ENCODE measurements around the gene ATXN7L1.

The ATXN7L1 gene

DNA sequence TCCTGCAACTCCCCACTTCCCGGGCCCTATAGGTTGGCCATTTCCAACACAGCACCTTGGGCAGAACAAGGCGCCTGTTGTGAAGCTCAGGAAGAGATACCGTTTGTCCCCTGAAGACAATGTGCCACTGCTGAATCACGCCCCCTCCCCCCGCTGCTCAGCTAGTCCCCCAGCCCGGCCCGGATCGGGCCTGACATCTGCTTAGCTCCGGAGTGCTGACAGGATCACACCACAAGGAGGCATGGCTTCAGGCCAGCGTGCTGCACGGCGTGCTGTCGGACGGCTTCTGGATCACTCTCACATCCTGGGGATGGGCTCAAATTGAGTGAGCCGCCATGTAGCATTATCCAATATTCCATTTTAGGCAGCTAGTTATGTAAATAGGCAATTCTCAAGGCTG lies 233.0 kb downstream of the ATXN7L1 start:
- Histone ChIP-seq H3K36me3 (ENCODE audit: control insufficient read depth in 2 of 2, insufficient read depth in 2 of 2, low read length in 2 of 2) (peaks cover 9 to 22% of the 10 kb centered on the region in 2 donors), H3K4me1 (ENCODE audit: control insufficient read depth in 2 of 2, insufficient read depth in 2 of 2, low read length in 2 of 2) (peaks cover 8 to 11% of the 10 kb centered on the region in 2 donors), H3K9ac (ENCODE audit: low read depth in 1 of 2, low read length in 2 of 2) (no peak overlapping the region)

DNA sequence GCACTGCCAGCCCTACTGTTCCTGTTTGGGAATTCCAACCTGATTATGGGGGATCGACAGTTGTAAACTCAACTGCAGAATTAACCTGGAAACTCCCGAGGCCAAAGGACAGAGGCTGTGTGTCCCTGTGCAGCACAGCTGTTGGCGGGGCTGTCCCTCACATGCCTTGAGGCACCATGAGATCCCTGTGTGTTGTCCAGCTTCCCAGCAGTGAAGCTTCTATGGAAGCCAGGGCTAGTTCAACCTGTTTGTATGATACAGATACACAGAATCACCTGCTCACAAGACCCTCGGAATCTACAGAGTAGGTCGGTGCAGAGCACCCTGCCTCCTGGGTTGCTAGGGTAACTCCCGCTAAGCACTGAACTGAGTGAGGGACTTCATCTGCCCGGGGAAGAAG lies 234.1 kb downstream of the ATXN7L1 start:
- Histone ChIP-seq H3K4me1 (ENCODE audit: control insufficient read depth in 2 of 2, insufficient read depth in 2 of 2, low read length in 2 of 2) (peaks cover 8 to 15% of the 10 kb centered on the region in 2 donors), H3K27me3 (ENCODE audit: control insufficient read depth in 2 of 2, insufficient read depth in 2 of 2, low read length in 2 of 2) (no peaks in the 10 kb centered on the region), H3K27ac (ENCODE audit: low read depth in 2 of 2, low read length in 2 of 2) (no peak overlapping the region), H3K36me3 (ENCODE audit: control insufficient read depth in 2 of 2, insufficient read depth in 2 of 2, low read length in 2 of 2) (peaks cover 12 to 31% of the 10 kb centered on the region in 2 donors), H3K4me3 (ENCODE audit: low read length in 2 of 2) (no peak overlapping the region), H3K9me3 (ENCODE audit: control insufficient read depth in 2 of 2, low read length in 2 of 2) (no peaks in the 10 kb centered on the region), H3K9ac (ENCODE audit: low read depth in 1 of 2, low read length in 2 of 2) (no peak overlapping the region)

More for the DNA sequence above, 233.0 kb downstream of the ATXN7L1 start:
- Histone ChIP-seq H3K4me3 (ENCODE audit: low read length in 2 of 2) (no peak overlapping the region), H3K27me3 (ENCODE audit: control insufficient read depth in 2 of 2, insufficient read depth in 2 of 2, low read length in 2 of 2) (no peaks in the 10 kb centered on the region), H3K9me3 (ENCODE audit: control insufficient read depth in 2 of 2, low read length in 2 of 2) (no peaks in the 10 kb centered on the region), H3K27ac (ENCODE audit: low read depth in 2 of 2, low read length in 2 of 2) (no peak overlapping the region)

DNA sequence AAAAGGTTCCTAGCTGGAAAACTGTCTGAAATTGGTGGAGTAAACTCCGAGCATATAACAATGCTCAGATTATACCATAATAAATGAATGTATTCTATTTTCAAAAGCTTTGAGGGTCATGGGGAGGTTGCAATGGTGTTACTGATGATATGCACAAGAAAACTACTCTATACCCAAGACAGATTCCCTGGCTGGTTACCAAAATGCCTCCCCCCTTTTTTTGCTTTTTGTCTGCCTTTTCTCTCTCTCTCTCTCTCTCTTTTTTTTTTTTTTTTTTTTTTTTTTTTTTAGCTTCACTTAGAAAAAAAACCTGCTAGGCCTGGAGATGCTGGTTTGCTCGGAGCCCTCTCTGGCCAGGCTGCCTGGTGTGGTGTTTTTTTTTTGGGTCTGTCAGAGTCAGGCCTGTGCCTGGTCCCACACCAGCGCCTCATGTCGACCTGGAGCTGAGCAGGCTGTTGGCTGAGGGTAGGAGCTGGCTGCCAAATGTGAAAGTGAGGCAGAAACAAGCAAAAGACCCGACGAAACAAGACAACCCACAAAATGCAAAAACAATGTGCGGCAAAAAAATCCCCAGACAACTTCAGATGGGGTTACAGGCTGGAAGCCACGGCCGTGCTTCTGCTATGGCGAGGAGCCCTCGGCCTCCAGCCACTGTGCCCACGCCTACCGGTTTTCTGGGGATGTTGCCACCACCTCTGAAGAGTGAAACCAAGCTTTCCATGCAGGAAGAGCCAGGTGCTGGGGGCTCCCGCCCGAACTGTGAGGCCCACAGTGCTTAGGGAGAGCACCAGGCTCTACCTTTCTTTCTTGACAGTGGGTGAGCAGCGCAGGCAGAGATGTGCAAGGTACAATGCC lies 235.2 kb downstream of the ATXN7L1 start:
- Histone ChIP-seq H3K9ac (ENCODE audit: low read depth in 1 of 2, low read length in 2 of 2) (no peak overlapping the region), H3K27ac (ENCODE audit: low read depth in 2 of 2, low read length in 2 of 2) (no peak overlapping the region), H3K27me3 (ENCODE audit: control insufficient read depth in 2 of 2, insufficient read depth in 2 of 2, low read length in 2 of 2) (no peaks in the 10 kb centered on the region), H3K36me3 (ENCODE audit: control insufficient read depth in 2 of 2, insufficient read depth in 2 of 2, low read length in 2 of 2) (peaks cover 16 to 35% of the 10 kb centered on the region in 2 donors), H3K9me3 (ENCODE audit: control insufficient read depth in 2 of 2, low read length in 2 of 2) (no peaks in the 10 kb centered on the region), H3K4me1 (ENCODE audit: control insufficient read depth in 2 of 2, insufficient read depth in 2 of 2, low read length in 2 of 2) (peaks cover 8 to 15% of the 10 kb centered on the region in 2 donors), H3K4me3 (ENCODE audit: low read length in 2 of 2) (no peak overlapping the region)

DNA sequence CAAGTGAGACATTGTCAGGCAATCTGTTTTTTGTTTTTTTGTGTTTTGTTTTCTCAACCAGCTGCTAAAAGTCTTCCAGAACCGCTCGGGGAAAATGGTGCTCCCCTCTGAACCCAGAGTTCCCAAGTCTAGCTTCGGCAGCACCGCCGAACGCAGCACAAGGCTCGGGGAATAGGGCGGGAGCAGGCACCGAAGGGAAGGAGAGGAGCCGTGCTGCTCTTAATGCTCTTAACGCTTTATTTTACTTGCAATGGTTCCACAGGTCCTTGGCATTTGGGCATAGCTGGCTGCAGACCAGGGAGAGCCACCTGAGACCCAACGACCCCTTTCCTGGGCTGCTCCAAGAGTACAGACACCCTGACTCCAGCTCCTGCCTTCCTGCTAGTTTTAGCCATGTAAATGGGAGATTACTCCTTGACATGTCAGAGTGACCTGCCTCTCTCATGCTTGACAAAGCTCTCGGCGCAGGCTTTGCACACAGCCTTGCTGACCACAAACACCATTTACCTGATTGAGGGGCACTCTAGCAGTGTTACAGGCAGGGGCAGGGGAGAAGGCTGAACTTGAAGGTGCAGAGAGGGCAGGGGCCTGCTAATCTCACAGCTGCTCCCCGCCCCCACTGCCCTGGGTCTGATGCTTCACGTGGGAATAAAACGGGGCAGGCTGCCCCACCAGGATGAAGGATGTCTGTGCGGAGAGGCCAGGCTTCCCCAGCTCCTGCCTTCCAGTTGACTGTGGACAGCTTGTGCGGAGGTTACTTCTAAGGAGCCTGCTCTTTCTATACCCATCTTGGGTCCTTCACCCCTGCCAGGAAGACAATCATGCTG lies 236.5 kb downstream of the ATXN7L1 start:
- peaks cover 23 to 40% of the 10 kb centered on the region in 2 donors for H3K36me3 ChIP-seq (ENCODE audit: control insufficient read depth in 2 of 2, insufficient read depth in 2 of 2, low read length in 2 of 2)
- H3K27me3 ChIP-seq (ENCODE audit: control insufficient read depth in 2 of 2, insufficient read depth in 2 of 2, low read length in 2 of 2), result no peaks in the 10 kb centered on the region
- H3K4me1 ChIP-seq (ENCODE audit: control insufficient read depth in 2 of 2, insufficient read depth in 2 of 2, low read length in 2 of 2), result peaks cover 8 to 15% of the 10 kb centered on the region in 2 donors
- H3K9ac ChIP-seq (ENCODE audit: low read depth in 1 of 2, low read length in 2 of 2), result peak overlapping the region; percentile 14 to 17
- H3K27ac ChIP-seq (ENCODE audit: low read depth in 2 of 2, low read length in 2 of 2), result peak overlapping the region; percentile 46 to 74
- no peak overlapping the region for H3K4me3 ChIP-seq (ENCODE audit: low read length in 2 of 2)
- no peaks in the 10 kb centered on the region for H3K9me3 ChIP-seq (ENCODE audit: control insufficient read depth in 2 of 2, low read length in 2 of 2)

DNA sequence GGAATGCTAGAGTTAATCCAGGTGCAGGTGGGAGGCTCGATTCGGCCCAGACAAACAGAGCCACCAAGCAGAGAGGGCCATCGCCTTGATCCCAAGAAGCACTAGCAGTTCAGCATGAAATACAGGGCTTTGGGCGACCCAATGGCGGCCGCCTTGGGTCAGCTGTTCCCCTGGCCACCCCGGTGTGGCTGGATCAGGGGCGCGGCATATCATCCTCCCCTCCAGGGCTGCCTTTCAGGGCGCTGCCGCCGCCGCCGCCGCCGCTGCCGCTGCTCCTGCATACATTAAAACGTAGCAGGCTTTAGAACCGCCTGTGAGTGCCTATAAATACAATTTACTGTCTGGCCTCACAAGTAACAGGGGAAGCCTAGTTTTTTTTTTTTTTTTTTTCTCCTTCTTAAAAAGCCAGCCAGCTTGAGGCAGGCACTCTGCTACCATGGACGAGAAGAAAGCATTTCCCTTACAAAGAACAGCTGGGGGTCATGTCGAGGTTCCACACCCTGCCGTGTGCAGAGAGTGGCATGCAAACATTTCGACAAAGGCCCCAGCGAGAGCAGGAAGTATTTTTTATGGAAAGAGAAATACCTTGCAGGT lies 237.4 kb downstream of the ATXN7L1 start:
- peaks cover 27 to 40% of the 10 kb centered on the region in 2 donors for H3K36me3 ChIP-seq (ENCODE audit: control insufficient read depth in 2 of 2, insufficient read depth in 2 of 2, low read length in 2 of 2)
- H3K9me3 ChIP-seq (ENCODE audit: control insufficient read depth in 2 of 2, low read length in 2 of 2), result no peaks in the 10 kb centered on the region
- no peaks in the 10 kb centered on the region for H3K27me3 ChIP-seq (ENCODE audit: control insufficient read depth in 2 of 2, insufficient read depth in 2 of 2, low read length in 2 of 2)
- peaks cover 8 to 15% of the 10 kb centered on the region in 2 donors for H3K4me1 ChIP-seq (ENCODE audit: control insufficient read depth in 2 of 2, insufficient read depth in 2 of 2, low read length in 2 of 2)
- peak overlapping the region; percentile 35 to 74 for H3K27ac ChIP-seq (ENCODE audit: low read depth in 2 of 2, low read length in 2 of 2)
- H3K9ac ChIP-seq (ENCODE audit: low read depth in 1 of 2, low read length in 2 of 2), result peak overlapping the region in 1 of 2 donors; percentile 44
- peak overlapping the region; percentile 29 to 37 for H3K4me3 ChIP-seq (ENCODE audit: low read length in 2 of 2)

DNA sequence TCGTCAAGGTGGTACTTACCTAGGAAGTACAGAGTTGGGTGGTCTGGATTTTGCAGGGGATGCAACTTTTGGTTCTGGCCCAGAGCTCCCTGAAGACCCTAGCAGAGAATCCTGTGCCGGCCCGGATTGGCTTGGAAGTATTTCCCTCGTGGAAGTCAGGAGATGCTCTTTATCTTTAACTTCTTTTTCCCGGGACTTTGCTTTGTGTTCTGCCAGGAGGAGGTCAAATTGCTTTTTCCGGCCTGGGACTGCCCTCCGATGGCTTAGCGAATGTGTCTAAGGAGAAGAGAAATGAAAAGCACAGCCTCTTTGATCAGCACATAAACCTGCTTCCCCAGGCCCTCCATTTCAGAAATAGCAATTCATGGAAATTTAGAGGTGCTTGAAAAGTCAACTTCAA lies 238.1 kb downstream of the ATXN7L1 start:
- peak overlapping the region in 1 of 2 donors; percentile 35 for H3K27ac ChIP-seq (ENCODE audit: low read depth in 2 of 2, low read length in 2 of 2)
- H3K9me3 ChIP-seq (ENCODE audit: control insufficient read depth in 2 of 2, low read length in 2 of 2), result no peaks in the 10 kb centered on the region
- peak overlapping the region in 1 of 2 donors; percentile 29 for H3K4me3 ChIP-seq (ENCODE audit: low read length in 2 of 2)
- peaks cover 8 to 15% of the 10 kb centered on the region in 2 donors for H3K4me1 ChIP-seq (ENCODE audit: control insufficient read depth in 2 of 2, insufficient read depth in 2 of 2, low read length in 2 of 2)
- H3K27me3 ChIP-seq (ENCODE audit: control insufficient read depth in 2 of 2, insufficient read depth in 2 of 2, low read length in 2 of 2), result no peaks in the 10 kb centered on the region
- H3K36me3 ChIP-seq (ENCODE audit: control insufficient read depth in 2 of 2, insufficient read depth in 2 of 2, low read length in 2 of 2), result peaks cover 30 to 37% of the 10 kb centered on the region in 2 donors
- no peak overlapping the region for H3K9ac ChIP-seq (ENCODE audit: low read depth in 1 of 2, low read length in 2 of 2)

DNA sequence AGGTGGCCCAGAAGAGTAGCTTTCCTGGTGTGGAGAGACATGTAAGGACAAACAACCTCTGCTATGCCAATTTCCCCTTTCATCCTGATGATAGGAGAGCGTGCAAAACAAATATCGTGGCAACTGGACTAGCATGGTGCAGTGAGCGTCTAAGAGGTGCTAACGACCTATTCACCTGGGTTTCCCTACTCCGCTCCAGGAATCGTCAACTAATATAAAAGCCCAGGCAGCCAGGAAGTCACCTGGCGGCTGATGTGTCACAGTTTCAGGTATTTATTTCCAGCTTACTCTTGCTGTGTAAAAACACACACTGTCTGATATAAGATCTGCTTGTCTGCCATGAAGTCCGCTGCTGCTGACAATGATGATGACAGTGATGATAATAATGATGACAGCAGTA lies 238.6 kb downstream of the ATXN7L1 start:
- H3K9me3 ChIP-seq (ENCODE audit: control insufficient read depth in 2 of 2, low read length in 2 of 2), result no peaks in the 10 kb centered on the region
- H3K27me3 ChIP-seq (ENCODE audit: control insufficient read depth in 2 of 2, insufficient read depth in 2 of 2, low read length in 2 of 2), result no peaks in the 10 kb centered on the region
- peaks cover 8 to 15% of the 10 kb centered on the region in 2 donors for H3K4me1 ChIP-seq (ENCODE audit: control insufficient read depth in 2 of 2, insufficient read depth in 2 of 2, low read length in 2 of 2)
- no peak overlapping the region for H3K9ac ChIP-seq (ENCODE audit: low read depth in 1 of 2, low read length in 2 of 2)
- no peak overlapping the region for H3K4me3 ChIP-seq (ENCODE audit: low read length in 2 of 2)
- peaks cover 30 to 33% of the 10 kb centered on the region in 2 donors for H3K36me3 ChIP-seq (ENCODE audit: control insufficient read depth in 2 of 2, insufficient read depth in 2 of 2, low read length in 2 of 2)
- H3K27ac ChIP-seq (ENCODE audit: low read depth in 2 of 2, low read length in 2 of 2), result no peak overlapping the region

DNA sequence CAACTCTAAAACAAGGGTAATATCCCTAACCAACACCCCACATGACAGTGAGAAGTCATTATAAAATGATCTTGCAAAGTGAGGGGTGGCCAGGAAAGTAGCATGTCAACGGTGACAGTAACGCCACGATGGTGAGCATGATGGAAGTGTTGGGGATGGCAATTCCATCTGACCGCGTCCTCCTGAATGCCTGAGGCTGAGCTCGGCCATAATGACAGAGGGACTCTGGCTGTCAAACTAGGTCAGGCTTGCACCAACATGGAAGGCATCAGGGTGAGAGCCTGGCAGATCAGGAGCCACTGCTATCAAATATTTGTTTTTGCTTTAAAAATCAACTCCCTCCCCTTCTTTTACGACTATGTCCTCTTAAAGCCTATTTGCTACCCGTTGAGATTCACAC lies 239.4 kb downstream of the ATXN7L1 start:
- Histone ChIP-seq H3K4me1 (ENCODE audit: control insufficient read depth in 2 of 2, insufficient read depth in 2 of 2, low read length in 2 of 2) (peaks cover 8 to 15% of the 10 kb centered on the region in 2 donors), H3K9ac (ENCODE audit: low read depth in 1 of 2, low read length in 2 of 2) (no peak overlapping the region), H3K27me3 (ENCODE audit: control insufficient read depth in 2 of 2, insufficient read depth in 2 of 2, low read length in 2 of 2) (no peaks in the 10 kb centered on the region), H3K9me3 (ENCODE audit: control insufficient read depth in 2 of 2, low read length in 2 of 2) (no peaks in the 10 kb centered on the region), H3K4me3 (ENCODE audit: low read length in 2 of 2) (no peak overlapping the region), H3K36me3 (ENCODE audit: control insufficient read depth in 2 of 2, insufficient read depth in 2 of 2, low read length in 2 of 2) (peaks cover 23 to 25% of the 10 kb centered on the region in 2 donors), H3K27ac (ENCODE audit: low read depth in 2 of 2, low read length in 2 of 2) (no peak overlapping the region)

DNA sequence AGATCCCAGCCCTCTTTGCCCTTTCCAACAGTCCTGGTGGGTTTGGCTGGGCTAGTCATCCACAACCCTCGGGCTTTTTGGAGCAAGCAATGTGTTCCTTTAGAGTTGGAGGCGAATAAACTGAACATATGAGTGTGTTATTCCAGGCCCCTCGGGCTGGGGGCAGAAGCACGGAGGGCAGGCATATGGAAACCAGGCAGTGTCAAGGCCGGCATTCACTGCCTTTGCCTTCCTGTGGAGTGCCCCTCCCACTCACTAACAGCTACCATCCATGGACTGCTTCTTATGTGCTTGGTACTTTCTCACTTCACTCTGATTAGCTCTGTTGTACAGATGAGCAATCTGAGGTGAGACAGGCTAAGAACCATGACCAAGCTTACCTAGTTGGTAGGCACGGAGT lies 241.2 kb downstream of the ATXN7L1 start:
- no peaks in the 10 kb centered on the region for H3K27me3 ChIP-seq (ENCODE audit: control insufficient read depth in 2 of 2, insufficient read depth in 2 of 2, low read length in 2 of 2)
- no peaks in the 10 kb centered on the region for H3K9me3 ChIP-seq (ENCODE audit: control insufficient read depth in 2 of 2, low read length in 2 of 2)
- H3K36me3 ChIP-seq (ENCODE audit: control insufficient read depth in 2 of 2, insufficient read depth in 2 of 2, low read length in 2 of 2), result peaks cover 24 to 25% of the 10 kb centered on the region in 2 donors
- H3K4me3 ChIP-seq (ENCODE audit: low read length in 2 of 2), result no peak overlapping the region
- H3K4me1 ChIP-seq (ENCODE audit: control insufficient read depth in 2 of 2, insufficient read depth in 2 of 2, low read length in 2 of 2), result peaks cover 5 to 15% of the 10 kb centered on the region in 2 donors
- no peak overlapping the region for H3K9ac ChIP-seq (ENCODE audit: low read depth in 1 of 2, low read length in 2 of 2)
- no peak overlapping the region for H3K27ac ChIP-seq (ENCODE audit: low read depth in 2 of 2, low read length in 2 of 2)
